GM19468 (cell line): Measurements from ENCODE around the gene TLN1.

Source experiments
- ATAC-seq: cut with Tn5 transposase; IDR thresholded peaks from one replicate; pipeline ENCODE4 v1.9.1; 2021; ENCODE audit warnings: mild to moderate bottlenecking, moderate library complexity, moderate number of reproducible peaks; ENCODE audit not compliant: unreplicated experiment; ENCODE audit errors: extremely low read depth

TLN1 gene

GRCh38 chr9:35756275-35757225, 24.6 kb upstream of the TLN1 start:
- no peak for ATAC-seq

- no peak for ATAC-seq
Measured at GRCh38 chr9:35755071-35755470, 23.1 kb upstream of the TLN1 start.

GRCh38 chr9:35754264-35754663, 22.3 kb upstream of the TLN1 start, which contains the start of gene MSMP:
TSS of gene MSMP (minus strand) at chr9:35754276. CDS start at chr9:35754129, 147 bp downstream.
- ATAC-seq: no peak

GRCh38 chr9:35753466-35753865, 21.5 kb upstream of the TLN1 start:
- ATAC-seq: no peak

GRCh38 chr9:35750256-35750531, 18.2 kb upstream of the TLN1 start:
- ATAC-seq: no peak

- no peak for ATAC-seq
Measured at GRCh38 chr9:35749515-35750255, 17.7 kb upstream of the TLN1 start.

GRCh38 chr9:35748858-35749514, 17.0 kb upstream of the TLN1 start, which contains the start of the genes GBA2 and RGP1:
TSS of gene GBA2 (minus strand) at chr9:35749228. CDS start at chr9:35748704, 524 bp downstream.
TSS of gene RGP1 (plus strand) at chr9:35749287. CDS start at chr9:35749756, 469 bp downstream.
- ATAC-seq: peak; percentile 62

GRCh38 chr9:35748242-35748857, 16.4 kb upstream of the TLN1 start:
- ATAC-seq: no peak

GRCh38 chr9:35746583-35746982, 14.6 kb upstream of the TLN1 start:
- ATAC-seq: no peak

- no peak for ATAC-seq
Measured at GRCh38 chr9:35745569-35745968, 13.6 kb upstream of the TLN1 start.

GRCh38 chr9:35743880-35744518, 12.0 kb upstream of the TLN1 start:
- no peak for ATAC-seq

- ATAC-seq: no peak
Measured at GRCh38 chr9:35743452-35743851, 11.5 kb upstream of the TLN1 start.

GRCh38 chr9:35741740-35742139, 9.7 kb upstream of the TLN1 start:
- no peak for ATAC-seq

- ATAC-seq: no peak
Measured at GRCh38 chr9:35740243-35740642, 8.2 kb upstream of the TLN1 start.

GRCh38 chr9:35738924-35739323, 6.9 kb upstream of the TLN1 start:
- ATAC-seq: no peak

- ATAC-seq: no peak
Measured at GRCh38 chr9:35738186-35738585, 6.2 kb upstream of the TLN1 start.

- ATAC-seq: no peak
Measured at GRCh38 chr9:35737143-35737542, 5.1 kb upstream of the TLN1 start.

- no peak for ATAC-seq
Measured at GRCh38 chr9:35736201-35736633, 4.2 kb upstream of the TLN1 start.

- no peak for ATAC-seq
Measured at GRCh38 chr9:35734096-35734495, 2.1 kb upstream of the TLN1 start.
